Activated CD8-positive, alpha-beta memory T cell treated with anti-CD3 and anti-CD28 coated beads for 1 hour (primary cell): ENCODE data around the gene DCHS1.

Source experiments
- DNase-seq, 2 donors: peaks; one replicate each; pipeline ENCODE4 v3.0.0-alpha.2; 2020; ENCODE audit warnings: low read depth in 1 of 2; ENCODE audit errors: extremely low read depth in 1 of 2

The DCHS1 gene

DNA sequence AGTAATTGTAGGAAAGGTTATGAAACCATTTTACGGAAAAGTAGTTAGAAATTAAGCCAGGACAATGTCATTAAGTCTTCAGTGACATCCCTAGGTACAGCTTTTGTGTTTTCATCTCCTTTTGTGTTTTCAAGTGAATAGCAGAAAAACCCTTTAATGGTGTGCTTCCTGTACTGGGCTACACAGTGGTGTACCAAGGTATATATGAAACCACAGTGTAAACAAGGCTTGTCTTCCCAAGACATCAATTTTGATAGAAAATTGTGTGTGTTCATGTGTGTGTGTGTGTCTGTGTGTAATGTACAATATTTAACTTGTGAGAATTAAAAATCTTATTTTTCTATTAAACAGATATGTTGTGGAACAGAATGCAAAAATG, 18.6 kb upstream of the DCHS1 start:
- no peak for DNase-seq

GRCh38 chr11:6673523-6674218, 18.1 kb upstream of the DCHS1 start:
- no peak for DNase-seq

DNA sequence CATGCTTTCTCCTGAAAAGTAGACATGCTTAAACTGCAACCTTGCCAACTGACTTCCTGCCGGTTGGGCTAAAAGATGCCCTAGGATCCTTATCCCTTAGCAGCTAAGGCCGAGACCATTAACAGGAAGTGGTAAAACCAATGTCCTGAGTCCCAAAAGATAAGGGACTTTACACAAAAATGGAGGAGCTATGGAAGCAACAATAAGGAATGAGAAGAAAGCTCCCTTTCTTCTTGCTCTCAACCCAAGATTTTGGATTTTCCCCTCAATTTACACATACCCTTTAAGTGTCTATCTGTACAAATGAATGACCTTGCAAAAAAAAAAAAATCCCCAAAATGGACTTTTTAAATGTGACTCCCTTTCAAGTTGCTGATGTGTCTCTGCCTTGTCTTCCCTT, 16.4 kb upstream of the DCHS1 start:
- no peak for DNase-seq

GRCh38 chr11:6670202-6670830, 14.7 kb upstream of the DCHS1 start:
- no peak for DNase-seq

- no peak for DNase-seq
These were observed 12.2 kb upstream of the DCHS1 start for GRCh38 chr11:6667733-6668374.

DNA sequence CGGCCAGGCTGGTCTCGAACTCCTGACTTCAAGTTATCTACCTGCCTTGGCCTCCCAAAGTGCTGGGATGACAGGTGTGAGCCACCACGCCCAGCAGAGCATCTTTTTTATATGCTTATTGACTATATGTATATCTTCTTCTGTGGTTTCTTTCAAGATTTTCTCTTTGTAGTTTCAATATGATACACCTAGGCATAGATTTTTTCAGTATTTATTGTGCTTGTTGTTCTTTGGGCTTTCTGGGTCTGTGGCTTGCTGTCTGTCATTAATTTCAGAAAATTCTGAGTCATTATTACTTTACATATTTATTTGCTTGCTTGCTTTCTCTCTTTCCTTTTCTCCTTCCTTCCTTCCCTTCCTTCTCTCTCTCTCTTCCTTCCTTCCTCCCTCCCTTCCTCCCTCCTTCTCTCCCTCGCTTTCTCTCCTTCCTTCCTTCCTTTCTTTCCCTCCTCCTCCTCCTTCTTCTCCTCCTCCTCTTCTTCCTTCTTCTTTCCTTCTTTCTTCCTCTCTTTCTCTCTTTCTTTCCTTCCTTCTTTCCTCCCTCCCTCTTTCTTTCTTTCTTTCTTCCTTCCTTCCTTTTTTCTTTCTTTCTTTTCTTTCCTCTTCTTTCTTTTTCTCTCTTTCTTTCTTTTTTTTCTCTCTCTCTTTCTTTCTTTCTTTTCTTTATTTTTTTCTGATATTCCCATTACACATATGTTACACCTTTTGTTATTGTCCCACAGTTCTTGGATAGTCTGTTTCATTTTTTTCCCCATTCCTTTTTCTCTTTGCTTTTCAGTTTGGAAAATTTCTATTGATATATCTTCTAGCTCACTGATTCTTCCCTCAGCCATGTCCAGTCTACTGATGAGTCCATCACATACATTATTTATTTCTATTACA, 10.9 kb upstream of the DCHS1 start:
- no peak for DNase-seq

DNA sequence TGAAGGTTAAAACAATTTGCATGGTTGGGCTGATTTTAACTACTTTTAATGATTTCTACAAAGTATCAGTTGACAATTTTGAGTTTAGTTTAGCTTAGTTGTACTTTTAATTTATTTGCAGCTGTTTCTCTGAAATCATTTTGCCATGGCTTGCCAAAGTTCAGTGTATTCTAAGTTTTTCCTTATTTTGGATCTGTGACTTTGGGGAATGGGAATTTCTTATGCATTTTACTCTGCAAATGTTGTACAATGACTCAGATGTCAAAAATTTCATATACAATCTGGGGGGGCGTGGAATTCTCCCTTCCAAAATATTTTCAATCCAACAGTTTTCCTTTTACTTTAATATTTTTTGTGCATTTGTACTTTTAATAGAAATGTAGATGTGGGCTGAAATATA, 8.9 kb upstream of the DCHS1 start:
- no peak for DNase-seq

DNA sequence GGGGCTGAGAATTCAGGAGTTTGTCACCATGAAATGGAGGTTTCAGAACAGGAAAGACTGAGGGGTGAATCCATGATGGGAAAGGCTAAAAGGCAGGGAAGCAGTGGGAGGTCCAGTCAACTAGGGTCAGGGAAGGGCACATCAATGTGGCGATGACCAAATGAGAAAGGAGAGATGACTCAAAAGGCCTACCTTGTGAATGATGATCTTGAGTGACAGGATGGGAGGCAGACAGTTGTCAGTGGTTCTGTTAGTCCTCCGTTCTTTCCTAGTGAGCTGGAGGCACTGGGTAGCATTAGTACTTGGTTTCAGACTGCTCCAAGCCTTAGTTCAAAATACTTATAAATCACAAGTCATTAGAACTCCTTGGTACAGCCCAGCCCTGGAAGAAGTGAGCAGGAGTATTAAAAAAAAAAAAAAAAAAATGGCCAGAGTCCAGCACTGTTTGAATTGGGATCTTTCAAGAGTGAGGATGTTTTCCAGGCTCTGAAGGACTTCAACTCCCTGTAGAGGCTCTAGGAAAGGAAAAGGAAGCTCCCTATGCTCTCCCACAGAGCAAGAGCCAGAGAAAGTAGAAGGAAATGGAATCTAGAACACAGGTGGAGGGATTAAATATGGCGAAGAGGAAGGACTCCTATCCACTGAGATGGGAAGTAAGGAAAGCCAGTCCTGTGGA, 8.3 kb upstream of the DCHS1 start:
- no peak for DNase-seq

DNA sequence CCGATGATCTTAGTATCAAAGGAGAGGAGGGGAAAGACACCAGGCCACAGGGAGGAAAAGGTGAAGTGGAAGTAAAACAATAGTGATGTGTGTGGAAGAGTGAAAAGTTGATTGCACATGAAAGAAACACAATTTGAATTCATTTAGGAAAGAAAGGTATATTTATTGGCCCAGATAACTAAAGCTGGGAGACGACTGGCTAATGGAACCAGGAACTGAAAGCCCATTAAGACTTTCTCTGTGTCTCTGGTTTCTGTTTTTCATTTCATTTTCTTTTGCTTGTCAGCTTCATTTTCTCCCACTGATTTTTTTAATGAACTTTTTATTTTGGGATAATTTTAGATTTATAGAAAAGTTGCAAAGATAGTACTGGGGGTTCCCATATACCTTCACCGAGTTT, 5.1 kb upstream of the DCHS1 start:
- DNase-seq = no peak

- DNase-seq = no peak
These were observed 3.0 kb upstream of the DCHS1 start for GRCh38 chr11:6658647-6659046.

- DNase-seq = no peak
These were observed 1.7 kb upstream of the DCHS1 start for GRCh38 chr11:6657346-6657745.

DNA sequence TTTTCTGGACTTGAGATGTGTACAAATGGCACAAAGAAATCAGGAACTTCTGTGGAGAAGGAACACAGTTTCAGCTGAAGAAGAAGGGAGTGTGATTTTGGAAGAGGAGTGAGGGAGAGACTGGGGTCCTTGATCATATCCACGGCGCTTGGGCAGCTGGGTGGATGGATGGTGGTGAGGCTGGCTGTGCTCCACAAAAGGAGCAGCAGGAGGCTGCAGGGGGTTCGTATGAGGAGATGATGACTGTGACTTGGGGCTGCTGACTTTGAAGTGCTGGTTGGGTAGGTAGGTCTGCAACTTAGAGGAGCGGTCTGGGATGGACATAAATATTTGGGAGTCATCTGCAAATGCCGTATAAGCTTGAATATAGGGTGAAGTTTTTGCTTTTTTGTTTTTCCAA, 1.3 kb upstream of the DCHS1 start:
- no peak for DNase-seq

DNA sequence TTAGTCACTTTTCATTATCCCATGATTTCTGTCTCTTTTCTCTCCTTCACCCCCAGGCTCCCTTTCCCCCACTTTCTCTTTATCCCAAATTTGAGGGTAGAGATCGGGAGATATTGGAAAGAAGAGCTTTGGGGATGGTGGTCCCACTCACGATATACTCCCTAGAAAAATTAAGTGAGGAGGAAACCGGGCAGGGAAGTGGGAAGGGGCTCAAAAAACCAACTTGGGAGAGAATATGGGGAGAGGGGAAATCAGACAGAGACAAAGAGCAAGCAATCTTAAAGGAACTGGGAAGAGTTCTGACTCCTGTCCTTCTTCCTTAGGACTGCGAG, 941 bp upstream of the DCHS1 start:
- no peak for DNase-seq

GRCh38 chr11:6655020-6655789, 404 bp downstream of the DCHS1 start:
- peak in 1 of 2 donors; percentile 14 for DNase-seq

GRCh38 chr11:6654281-6655019, 1.2 kb downstream of the DCHS1 start:
- DNase-seq = no peak

- DNase-seq = no peak
These were observed 2.0 kb downstream of the DCHS1 start for GRCh38 chr11:6653656-6654055.

- no peak for DNase-seq
These were observed 2.5 kb downstream of the DCHS1 start for GRCh38 chr11:6653097-6653496.

- DNase-seq = no peak
These were observed 3.4 kb downstream of the DCHS1 start for GRCh38 chr11:6652182-6652581.

GRCh38 chr11:6650980-6651379, 4.6 kb downstream of the DCHS1 start:
- no peak for DNase-seq

- no peak for DNase-seq
These were observed 5.5 kb downstream of the DCHS1 start for GRCh38 chr11:6650104-6650503.
